ENCODE measurements around the gene PDIA5. TPM values are rescaled to one million over a fixed set of nuclear protein-coding genes. Genes with fewer than 3 reads are reported as not detected.

Gene PDIA5
- polyA plus RNA-seq, 1 donor (not counting 4 experiments of a cell fraction or from before 2014, with no cell fraction given): 29.8 TPM

DNA sequence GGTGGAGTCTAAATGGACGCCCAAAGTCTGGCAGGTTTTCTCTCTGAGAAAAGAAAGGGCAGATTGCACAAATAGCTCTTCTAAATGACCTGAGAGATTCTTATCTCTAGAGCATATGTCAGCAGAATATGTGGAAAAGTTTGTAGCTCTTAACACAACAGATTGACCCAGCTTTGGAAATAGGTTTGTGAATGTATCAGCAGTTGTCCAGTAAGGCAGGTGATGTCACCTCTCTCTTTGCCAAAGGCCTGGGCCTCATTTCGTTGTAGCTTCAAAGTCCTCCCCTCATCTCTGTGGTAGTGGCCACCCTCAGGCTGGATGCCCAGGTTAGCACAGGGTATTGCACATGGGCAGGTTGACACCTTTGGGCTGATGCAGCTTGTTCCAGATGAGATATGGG is 36.0 kb downstream of the PDIA5 start:
- H3K4me1 ChIP-seq (ENCODE audit: control insufficient read depth, extremely low read depth, insufficient read depth, low read length): no peaks in the 10 kb centered on the region
- H4K20me1 ChIP-seq (ENCODE audit: control insufficient read depth, extremely low read depth, insufficient read depth, low read length): peaks cover 4% of the 10 kb centered on the region
- dilution Hi-C loops (cut with MboI; ENCODE audit: extremely low pct_ligation_motif_present, low sequenced_read_pairs): no loop called here
- peaks cover 33 to 55% of the 10 kb centered on the region in 2 experiments for H3K36me3 ChIP-seq (ENCODE audit: control insufficient read depth in 2 of 2, extremely low read depth in 1 of 2, insufficient read depth in 2 of 2, low read length in 2 of 2)
- peaks cover 6% of the 10 kb centered on the region for H3K79me2 ChIP-seq (ENCODE audit: control insufficient read depth, insufficient read depth, low read length)
- no peaks in the 10 kb centered on the region for H3K27me3 ChIP-seq (ENCODE audit: control insufficient read depth, extremely low read depth, insufficient read depth, low read length)
- H3K4me2 ChIP-seq (ENCODE audit: control insufficient read depth, extremely low read depth, insufficient read depth, low read depth, low read length): no peak overlapping the region
- DNase-seq (ENCODE audit: low read depth, low spot score) (no peak), FAIRE-seq (no peak)
- no peaks in the 10 kb centered on the region for H3K9me3 ChIP-seq (ENCODE audit: control insufficient read depth, low read depth, low read length)
- no peak overlapping the region for H3K9ac ChIP-seq (ENCODE audit: control insufficient read depth, extremely low read depth, insufficient read depth, low read length)
- H3K4me3 ChIP-seq (ENCODE audit: control insufficient read depth in 2 of 3, extremely low read depth in 1 of 3, insufficient read depth in 2 of 3, low read depth in 1 of 3, low read length in 3 of 3): no peak overlapping the region
- no peak overlapping the region for H2AFZ ChIP-seq (ENCODE audit: control insufficient read depth, low read length)
- TF ChIP-seq, protein P1, sequence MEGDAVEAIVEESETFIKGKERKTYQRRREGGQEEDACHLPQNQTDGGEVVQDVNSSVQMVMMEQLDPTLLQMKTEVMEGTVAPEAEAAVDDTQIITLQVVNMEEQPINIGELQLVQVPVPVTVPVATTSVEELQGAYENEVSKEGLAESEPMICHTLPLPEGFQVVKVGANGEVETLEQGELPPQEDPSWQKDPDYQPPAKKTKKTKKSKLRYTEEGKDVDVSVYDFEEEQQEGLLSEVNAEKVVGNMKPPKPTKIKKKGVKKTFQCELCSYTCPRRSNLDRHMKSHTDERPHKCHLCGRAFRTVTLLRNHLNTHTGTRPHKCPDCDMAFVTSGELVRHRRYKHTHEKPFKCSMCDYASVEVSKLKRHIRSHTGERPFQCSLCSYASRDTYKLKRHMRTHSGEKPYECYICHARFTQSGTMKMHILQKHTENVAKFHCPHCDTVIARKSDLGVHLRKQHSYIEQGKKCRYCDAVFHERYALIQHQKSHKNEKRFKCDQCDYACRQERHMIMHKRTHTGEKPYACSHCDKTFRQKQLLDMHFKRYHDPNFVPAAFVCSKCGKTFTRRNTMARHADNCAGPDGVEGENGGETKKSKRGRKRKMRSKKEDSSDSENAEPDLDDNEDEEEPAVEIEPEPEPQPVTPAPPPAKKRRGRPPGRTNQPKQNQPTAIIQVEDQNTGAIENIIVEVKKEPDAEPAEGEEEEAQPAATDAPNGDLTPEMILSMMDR (optimal IDR thresholded peaks at IDR 0.05 in 1 of 3, IDR thresholded peaks at IDR 0.05 in 1 of 3, conservative IDR thresholded peaks at IDR 0.05 in 1 of 3; ENCODE audit: extremely low read depth in 1 of 3, insufficient read depth in 2 of 3, low read length in 3 of 3): no peak
- no peak for TF ChIP-seq EZH2 (IDR thresholded peaks at IDR 0.05; ENCODE audit: low read length)
- H3K9me1 ChIP-seq (ENCODE audit: control insufficient read depth, extremely low read depth, insufficient read depth, low read length): no peaks in the 10 kb centered on the region
- no peak overlapping the region for H3K27ac ChIP-seq (ENCODE audit: control insufficient read depth, insufficient read depth, low read length)

DNA sequence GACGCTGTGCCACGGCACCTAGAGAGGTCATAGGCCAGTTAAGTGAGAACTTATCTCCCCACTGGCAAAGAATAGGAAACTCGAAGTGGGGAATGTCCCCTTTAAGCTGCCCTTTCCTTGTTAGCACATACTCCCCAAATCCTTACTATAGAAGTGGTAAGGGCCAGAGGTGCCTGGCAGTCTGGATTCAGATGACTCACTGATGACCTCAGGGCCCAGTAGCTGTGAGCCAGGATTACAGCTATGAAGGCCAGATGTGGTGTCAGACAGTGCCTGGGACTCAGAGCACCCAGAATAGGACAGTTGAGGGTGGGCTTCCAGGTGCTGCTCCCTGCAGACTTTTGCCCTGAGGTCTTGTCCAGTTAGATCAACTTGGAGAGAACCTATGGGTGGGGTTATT is 37.7 kb downstream of the PDIA5 start:
- no peak for TF ChIP-seq EZH2 (IDR thresholded peaks at IDR 0.05; ENCODE audit: low read length)
- TF ChIP-seq, protein P1 (optimal IDR thresholded peaks at IDR 0.05 in 1 of 3, IDR thresholded peaks at IDR 0.05 in 1 of 3, conservative IDR thresholded peaks at IDR 0.05 in 1 of 3; ENCODE audit: extremely low read depth in 1 of 3, insufficient read depth in 2 of 3, low read length in 3 of 3): no peak
- peaks cover 35 to 53% of the 10 kb centered on the region in 2 experiments for H3K36me3 ChIP-seq (ENCODE audit: control insufficient read depth in 2 of 2, extremely low read depth in 1 of 2, insufficient read depth in 2 of 2, low read length in 2 of 2)
- no peak overlapping the region for H3K4me2 ChIP-seq (ENCODE audit: control insufficient read depth, extremely low read depth, insufficient read depth, low read depth, low read length)
- no peak overlapping the region for H3K4me3 ChIP-seq (ENCODE audit: control insufficient read depth in 2 of 3, extremely low read depth in 1 of 3, insufficient read depth in 2 of 3, low read depth in 1 of 3, low read length in 3 of 3)
- H2AFZ ChIP-seq (ENCODE audit: control insufficient read depth, low read length): no peak overlapping the region
- DNase-seq (ENCODE audit: low read depth, low spot score) (no peak), FAIRE-seq (no peak)
- H4K20me1 ChIP-seq (ENCODE audit: control insufficient read depth, extremely low read depth, insufficient read depth, low read length): peaks cover 2% of the 10 kb centered on the region
- no peak overlapping the region for H3K27ac ChIP-seq (ENCODE audit: control insufficient read depth, insufficient read depth, low read length)
- H3K27me3 ChIP-seq (ENCODE audit: control insufficient read depth, extremely low read depth, insufficient read depth, low read length): no peaks in the 10 kb centered on the region
- no peak overlapping the region for H3K9ac ChIP-seq (ENCODE audit: control insufficient read depth, extremely low read depth, insufficient read depth, low read length)
- peaks cover 6% of the 10 kb centered on the region for H3K79me2 ChIP-seq (ENCODE audit: control insufficient read depth, insufficient read depth, low read length)
- dilution Hi-C loops (cut with MboI; ENCODE audit: extremely low pct_ligation_motif_present, low sequenced_read_pairs): no loop called here
- H3K9me3 ChIP-seq (ENCODE audit: control insufficient read depth, low read depth, low read length): no peaks in the 10 kb centered on the region
- H3K9me1 ChIP-seq (ENCODE audit: control insufficient read depth, extremely low read depth, insufficient read depth, low read length): no peaks in the 10 kb centered on the region
- H3K4me1 ChIP-seq (ENCODE audit: control insufficient read depth, extremely low read depth, insufficient read depth, low read length): no peaks in the 10 kb centered on the region

Measured in keratinocyte (primary cell).